Muscle of back (tissue), 11 donors: Measurements from ENCODE around the gene MUSTN1. TPM values are rescaled to one million over a fixed set of nuclear protein-coding genes. Genes with fewer than 3 reads are reported as not detected.

Source experiments
- DNase-seq, 3 donors: peaks; one replicate each; pipeline versions ENCODE4 v3.0.0 to v3.0.0-alpha.2; 2013
- polyA plus RNA-seq, 10 donors: library from polyadenylated mRNA; unstranded; fragments of 120-200 nt; gene quantifications; one replicate each; pipeline ENCODE4 v1.2.1, GENCODE V29; 2013; ENCODE audit not compliant: insufficient read length in 10 of 10

MUSTN1 gene
- polyA plus RNA-seq, 10 donors = 86.2 to 170 (median 110) TPM

DNA sequence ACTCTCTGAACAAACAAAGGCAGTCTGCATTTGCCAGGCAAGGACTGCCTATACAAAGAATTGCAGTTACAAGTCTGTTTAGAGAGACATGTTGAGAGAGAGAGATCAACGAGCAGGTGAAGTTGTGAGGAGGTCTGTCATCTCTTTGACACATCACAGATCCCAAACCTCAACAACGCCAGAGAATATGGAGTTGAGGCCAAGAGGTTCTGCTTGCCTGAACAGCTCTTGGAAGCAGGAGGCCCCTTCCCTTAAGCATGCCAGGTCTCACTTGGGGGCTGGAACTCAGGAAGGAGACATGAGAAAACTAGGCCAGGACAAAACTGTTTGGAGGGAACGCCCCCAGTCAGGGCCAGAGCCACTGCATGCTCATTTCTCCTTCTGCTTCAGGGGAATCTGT is 22.3 kb upstream of the MUSTN1 start:
- DNase-seq = no peak

DNA sequence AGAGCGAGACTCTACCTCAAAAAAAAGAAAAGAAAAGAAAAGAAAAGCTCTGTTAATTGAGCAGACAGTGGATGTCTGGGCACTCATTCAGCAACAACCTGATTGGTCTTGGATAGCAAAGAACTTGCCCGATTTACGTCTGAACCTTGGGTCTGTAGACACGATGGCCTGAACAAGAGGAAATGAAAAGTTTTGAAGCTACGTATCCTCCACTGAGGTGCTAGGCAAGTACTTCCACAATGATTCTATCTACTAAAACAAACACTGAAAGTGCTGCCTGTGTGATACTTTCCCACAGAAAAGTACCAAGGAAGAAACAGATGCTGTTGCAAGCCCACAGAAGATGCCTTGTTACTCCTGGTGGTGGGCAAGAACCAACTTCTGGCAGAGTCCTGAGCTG is 21.8 kb upstream of the MUSTN1 start:
- no peak for DNase-seq

- no peak for DNase-seq
Observed at GRCh38 chr3:52854013-52854412, 19.2 kb upstream of the MUSTN1 start.

- no peak for DNase-seq
Observed at GRCh38 chr3:52852419-52852818, 17.6 kb upstream of the MUSTN1 start.

DNA sequence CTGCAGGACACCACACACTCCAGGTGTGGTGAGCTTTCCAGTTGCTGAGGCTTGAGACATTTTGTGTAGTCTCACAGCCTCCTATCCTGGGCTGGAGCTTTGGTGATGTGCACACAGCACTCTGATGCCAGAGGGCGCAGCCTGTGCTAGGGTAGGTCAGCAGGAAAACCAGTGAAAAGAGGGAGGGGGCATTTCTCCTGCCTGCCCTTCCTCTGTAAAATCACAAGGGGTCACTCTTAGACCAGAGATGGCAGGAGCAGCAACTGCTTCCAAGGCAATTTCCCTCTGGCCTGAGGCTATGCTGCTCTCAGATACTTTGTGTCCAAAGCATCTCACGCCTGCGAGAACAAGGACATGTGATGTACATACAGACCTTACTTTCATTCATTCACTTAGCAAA is 16.5 kb upstream of the MUSTN1 start:
- no peak for DNase-seq

GRCh38 chr3:52849656-52850055 is 14.8 kb upstream of the MUSTN1 start:
- no peak for DNase-seq

GRCh38 chr3:52848617-52849016 is 13.8 kb upstream of the MUSTN1 start:
- DNase-seq = peak in 1 of 3 donors; percentile 52

- DNase-seq = no peak
Observed at GRCh38 chr3:52847726-52848125, 12.9 kb upstream of the MUSTN1 start.

DNA sequence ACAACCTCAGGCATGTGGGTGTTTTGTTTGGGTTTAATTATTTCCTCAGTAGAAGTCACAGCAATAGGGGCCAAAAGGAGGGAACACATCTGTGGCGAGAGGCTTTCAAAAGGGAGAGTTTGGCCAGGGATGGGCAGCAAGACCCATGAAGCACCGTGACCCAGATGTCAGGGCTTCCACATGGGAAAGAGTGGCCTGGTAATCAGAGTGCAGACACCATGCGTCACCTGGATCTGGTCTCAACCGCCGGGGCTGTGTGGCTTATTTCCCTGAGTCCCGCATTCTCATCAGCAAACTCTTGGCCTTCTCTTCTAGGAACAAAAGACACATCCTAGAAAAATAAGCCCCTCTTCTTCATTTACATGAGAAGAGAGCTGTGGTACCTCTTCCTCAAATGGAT is 12.4 kb upstream of the MUSTN1 start:
- no peak for DNase-seq

DNA sequence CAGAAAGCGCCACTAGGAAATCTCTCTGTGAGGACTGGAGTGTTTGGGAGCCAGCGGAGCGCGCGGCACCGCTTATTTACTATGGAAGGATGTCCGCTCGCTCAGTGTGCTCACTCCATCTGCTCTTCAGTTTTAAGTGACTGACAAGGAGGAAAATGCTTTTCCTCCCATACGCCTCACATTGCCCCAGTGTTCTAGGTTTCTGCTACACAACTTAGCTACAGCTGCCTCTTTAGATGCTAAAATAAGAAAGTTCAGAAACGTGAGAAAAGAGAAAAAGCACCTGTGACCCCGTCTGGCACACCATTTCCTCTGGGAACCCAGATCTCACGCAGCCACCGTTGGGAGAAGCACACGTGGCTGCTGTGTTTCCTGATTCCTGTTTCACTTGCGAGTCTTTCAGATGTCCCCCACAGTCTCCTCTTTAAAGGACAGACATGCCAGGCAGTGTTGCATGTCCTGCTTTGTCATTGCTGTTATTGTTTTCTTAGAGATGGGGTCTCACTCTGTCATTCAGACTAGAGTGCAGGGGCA is 11.7 kb upstream of the MUSTN1 start:
- no peak for DNase-seq

DNA sequence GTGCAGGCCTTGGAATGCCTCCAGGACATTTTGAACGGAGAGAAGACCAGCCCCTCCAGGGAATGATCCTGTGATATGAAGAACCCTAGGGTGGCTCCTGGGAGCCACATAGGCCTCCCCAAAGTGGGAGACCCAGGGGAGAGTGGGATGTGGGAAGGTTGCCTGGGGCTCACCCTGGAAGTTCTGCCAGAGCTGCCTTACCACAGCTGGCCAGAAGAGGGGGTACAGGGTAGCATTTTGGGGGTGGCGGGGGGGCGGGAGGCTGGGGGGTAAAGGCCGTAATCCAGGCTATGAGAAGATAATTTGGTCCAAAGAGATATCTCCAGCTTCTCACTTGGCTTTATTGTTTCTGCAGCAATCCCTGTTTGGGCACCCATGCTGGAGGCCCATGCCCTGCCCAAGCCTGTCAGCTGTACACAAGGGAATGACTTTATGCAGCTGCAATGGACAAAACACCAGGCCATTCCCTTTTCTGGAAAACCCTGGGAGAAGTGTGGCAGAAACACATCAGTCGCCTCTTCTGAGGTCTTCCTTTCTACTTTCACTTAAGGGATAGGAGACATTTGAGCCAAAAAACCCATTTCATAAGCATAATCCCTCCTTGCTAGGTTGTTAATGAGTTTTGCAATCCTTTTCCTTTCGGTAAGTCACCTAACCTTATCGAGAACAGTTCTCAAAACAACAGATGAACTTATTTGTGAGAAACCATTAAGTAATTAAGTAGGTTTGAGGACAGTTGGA is 11.0 kb upstream of the MUSTN1 start:
- DNase-seq = no peak

DNA sequence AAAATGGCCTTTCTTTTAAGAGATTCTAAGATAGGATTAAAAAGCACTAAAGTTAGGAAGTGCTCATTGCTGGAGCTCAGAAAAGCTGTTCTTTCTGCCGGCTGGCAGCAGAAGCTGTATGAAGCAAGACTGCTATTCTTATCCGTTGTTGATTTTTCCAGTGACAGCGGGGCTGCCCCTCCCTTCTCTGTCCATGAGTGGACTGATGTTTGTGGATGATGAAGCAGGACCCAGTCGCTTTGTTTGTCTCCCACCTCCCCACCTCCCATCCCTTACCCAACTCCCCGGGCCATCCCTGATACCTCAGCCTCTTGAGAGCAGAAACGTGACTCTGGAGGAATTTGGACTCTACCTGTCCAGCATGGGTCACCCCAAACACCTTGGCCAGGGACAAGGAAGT is 10.3 kb upstream of the MUSTN1 start:
- peak in 1 of 3 donors; percentile 55 for DNase-seq

DNA sequence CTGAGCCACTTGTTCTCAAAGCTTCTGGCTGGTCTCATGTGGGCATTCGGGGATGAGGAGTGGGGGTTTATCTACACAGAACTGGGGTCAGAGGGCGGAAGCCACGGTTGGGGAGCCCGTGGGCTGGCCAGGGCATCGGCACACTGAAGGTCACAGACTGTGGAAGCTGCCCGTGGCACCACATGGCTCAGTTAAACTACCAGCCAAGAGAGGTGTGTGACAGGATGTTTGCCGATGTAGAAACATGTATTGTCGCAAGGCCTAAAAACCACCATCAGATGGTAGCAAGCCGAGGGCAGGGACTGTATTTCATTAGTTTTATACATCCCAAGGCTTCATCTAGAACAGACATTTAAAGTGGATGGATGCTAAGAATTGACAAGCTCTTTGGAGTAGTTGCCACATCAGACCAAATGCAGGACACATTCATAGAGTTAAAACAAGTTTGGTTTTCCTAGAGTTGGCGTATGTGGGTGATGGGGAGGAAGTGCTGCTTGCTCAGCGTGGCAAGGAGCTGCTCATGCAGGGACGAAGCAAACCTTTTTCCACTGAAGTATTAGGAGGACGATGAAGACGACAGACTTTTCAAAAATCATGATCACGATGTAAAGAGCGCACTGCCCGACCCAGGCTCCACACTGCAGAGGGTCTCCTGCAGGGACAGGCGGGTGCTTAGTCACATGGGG is 9.6 kb upstream of the MUSTN1 start:
- no peak for DNase-seq

DNA sequence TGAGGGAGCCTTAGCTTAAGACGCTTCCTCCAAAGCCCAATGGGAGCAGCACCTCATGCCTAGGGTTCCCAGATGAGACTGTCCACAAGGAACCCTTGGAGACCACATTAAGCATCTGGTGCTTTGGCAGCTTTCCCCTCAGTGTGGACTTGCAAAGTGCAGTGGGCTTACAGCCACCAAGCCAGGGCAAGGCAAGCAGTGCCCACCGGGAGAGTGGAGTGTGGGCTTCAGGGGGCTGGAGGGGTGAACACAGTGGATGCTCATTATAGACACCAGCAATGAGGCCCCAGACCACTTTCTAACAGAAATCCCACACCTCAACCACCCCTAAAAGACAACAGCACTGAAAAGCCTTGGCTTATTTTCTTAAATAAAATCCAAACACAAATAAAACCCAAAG is 9.1 kb upstream of the MUSTN1 start:
- no peak for DNase-seq

DNA sequence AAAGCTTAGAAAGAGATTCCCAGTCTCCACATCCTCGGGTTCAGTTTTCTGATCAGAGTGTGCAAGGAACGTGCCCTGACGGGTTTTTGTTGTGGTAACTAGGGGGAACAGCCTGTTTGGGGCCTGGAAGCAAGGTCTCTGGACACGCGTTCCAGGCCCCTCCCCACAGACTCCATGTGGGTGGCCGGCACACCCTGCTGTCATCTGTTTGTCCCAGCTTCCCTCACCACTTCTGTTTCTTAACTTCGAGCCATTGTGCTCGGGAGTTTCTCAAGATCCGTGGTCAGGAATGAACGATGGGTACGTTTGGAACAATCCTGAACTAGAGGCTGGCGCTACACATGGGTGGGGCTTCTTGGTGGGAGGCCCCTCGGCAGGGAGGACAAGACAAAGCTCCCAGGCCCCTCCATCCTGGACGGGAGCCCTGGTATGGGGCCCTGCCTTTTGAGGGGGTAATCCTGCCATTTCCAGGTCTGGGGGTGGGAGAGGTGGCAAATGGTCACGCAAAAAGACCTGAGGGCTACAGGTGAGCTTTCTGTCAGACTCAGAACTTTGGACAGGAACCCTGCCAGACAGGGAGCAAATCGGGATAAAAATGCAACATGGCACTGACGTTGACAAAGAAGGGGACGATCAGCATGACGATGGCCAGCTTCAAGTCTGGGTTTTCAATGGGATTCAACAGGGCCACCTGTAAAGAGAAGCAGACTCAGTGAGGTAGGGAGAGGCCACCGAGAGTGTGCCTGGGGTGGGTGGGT is 8.5 kb upstream of the MUSTN1 start:
- no peak for DNase-seq

DNA sequence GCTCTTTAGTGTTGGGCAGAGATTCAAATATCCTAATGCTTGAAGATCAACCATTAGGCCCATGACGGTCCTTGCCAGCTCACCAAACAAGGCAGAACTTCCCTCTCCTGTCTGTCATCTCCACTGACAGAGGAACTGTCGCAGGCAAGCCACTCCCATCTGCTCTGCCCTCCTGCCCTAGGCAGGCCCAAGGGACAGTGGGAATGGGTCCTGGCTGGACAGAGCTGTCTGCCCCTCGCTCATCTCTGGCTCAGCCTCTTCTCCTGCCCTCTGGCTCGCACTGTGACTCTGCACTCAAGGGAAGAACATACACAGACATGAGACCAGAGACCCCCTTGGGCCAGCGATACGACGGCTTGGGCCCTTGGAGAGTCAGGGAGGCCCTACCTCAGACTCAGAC is 7.6 kb upstream of the MUSTN1 start:
- no peak for DNase-seq

GRCh38 chr3:52841981-52842340 is 7.1 kb upstream of the MUSTN1 start:
- no peak for DNase-seq

DNA sequence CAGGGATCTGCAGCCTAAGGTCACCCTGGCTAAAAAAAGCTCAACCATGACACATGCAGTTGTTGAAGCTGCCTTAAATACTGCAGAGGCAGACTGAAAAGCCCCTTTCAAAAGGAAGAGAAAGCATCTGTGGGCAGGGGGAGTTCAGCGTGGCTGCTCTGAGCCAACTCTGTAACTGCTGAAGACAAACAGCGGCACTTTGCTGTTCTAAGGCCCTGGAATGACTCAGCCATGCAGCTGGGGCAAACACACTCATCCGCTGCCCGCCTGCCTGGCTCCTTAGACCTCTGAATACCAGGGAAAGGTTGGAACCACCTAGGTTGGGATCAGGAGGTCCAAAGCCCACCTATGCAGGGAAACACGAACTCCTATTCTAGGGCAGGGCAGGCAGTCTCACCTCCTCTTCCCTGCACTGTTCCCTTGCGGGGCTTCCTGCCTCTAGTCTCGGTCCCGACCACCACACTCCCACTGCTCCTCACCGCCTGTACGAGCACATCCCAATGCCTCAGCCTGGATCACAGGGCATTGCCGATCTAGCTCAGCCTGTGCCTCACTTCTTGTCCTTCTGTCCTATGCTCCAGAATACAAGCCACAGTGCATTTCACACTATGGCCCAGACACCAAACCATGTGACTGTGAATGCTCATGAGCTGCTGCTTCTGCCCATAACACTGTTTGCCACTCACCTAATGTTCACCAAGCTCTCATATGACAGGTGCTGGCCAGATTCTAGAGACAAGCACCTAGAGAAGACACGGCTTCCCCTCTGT is 6.6 kb upstream of the MUSTN1 start:
- no peak for DNase-seq

DNA sequence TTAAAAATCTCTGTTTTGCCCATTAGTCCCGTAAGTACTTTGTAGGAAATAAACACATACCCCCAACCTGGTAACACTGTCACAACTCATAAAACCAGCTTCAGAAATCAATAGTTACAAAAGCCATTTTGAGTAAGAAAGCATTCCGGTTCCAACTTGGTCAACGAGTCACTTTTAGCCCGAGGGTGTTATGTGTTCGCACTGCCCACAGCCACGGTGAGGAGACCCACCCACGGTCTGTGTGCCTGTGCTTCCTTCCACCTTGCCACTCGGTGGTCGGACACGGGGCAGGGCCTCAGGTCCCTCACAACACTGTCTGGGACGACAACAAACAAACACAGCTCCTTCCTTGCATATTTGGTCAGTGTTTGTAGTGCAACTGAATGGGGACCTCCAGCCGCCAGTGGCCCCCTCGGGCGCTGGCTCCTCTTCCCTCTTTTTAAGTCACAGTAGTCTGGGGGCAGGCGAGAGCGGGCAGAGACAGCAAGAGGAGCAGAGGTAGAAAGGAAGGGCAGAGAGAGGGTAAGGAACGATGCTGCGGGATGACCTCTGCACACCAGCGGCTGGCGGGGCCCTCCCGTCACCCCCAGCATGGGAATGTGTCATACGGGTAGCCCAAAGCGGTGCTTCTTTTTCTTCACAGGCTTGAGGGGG is 5.2 kb upstream of the MUSTN1 start:
- no peak for DNase-seq

DNA sequence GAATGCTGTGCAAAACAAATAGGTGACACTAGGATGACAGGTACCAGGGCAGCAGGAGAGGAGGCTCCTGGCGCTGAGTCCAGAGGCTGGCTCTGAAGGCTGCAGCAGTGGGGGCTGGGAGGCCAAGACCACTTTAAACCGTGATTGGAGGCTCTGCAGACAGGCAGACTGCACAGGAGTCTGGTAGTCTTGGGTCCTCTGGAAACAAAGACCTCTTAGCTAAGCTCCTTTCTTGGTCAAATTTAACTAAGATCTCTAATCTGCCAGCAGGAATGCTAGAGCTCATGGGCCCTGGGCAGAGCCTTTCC is 4.4 kb upstream of the MUSTN1 start:
- DNase-seq = no peak

DNA sequence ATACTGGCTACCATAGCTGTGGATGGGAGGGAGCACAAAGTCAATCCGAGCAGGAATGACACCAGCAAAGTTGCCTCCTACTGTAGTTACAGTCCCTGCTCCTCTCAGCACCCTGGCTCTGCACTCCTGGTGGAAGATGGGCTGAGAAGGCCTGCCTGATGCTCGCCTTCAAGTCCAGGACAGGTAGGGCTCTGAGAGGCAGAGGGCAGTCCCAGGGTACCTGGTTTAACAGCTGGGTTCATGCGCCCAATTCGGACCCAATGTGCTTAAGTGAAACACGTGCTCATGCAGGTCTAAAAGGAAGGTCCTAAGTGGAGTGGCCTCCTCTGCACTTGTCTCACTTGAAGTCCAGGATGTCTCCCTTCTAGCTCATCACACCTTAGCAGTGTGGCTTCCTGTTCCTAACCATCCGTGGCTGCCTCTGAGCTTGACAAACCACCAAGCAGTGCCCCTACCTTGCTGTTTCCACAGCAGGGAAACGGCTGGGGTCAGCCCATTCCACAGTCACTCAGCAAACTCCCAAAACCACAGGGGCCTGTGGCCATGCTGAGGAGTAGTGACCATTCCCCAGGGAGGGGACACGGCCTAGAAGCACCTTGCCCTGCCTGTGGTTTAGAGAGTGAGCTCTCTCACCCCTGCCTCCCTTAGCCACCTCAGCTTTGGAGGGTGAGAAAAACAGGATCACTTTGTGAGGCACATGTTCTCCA is 3.9 kb upstream of the MUSTN1 start:
- no peak for DNase-seq
